HUES48 (cell line): ENCODE data around the gene TTC13.

Experiments
- H3K27ac ChIP-seq: one replicate; pipeline ENCODE4 v1.7.0; 2013; ENCODE audit warnings: low read depth, low read length, inconsistent platforms
- H3K27me3 ChIP-seq: 2 replicates; pipeline ENCODE4 v1.6.1; 2013; ENCODE audit warnings: mild to moderate bottlenecking, low read length; ENCODE audit not compliant: control insufficient read depth, insufficient read depth
- H3K36me3 ChIP-seq: 2 replicates; pipeline ENCODE4 v1.6.1; 2013; ENCODE audit warnings: low read length; ENCODE audit not compliant: control insufficient read depth, insufficient read depth
- H3K4me1 ChIP-seq: 2 replicates; pipeline ENCODE4 v1.6.1; 2013; ENCODE audit warnings: mild to moderate bottlenecking, low read length; ENCODE audit not compliant: control insufficient read depth, insufficient read depth
- H3K4me3 ChIP-seq: 2 replicates; pipeline ENCODE4 v1.5.1; 2013; ENCODE audit warnings: mild to moderate bottlenecking, low read depth, low read length
- H3K9ac ChIP-seq: 2 replicates; pipeline ENCODE4 v1.6.1; 2013; ENCODE audit warnings: mild to moderate bottlenecking, low read depth, low read length, moderate library complexity
- H3K9me3 ChIP-seq: 2 replicates; pipeline ENCODE4 v1.6.1; 2013; ENCODE audit warnings: low read length; ENCODE audit not compliant: control insufficient read depth, insufficient read depth

TTC13 gene

DNA sequence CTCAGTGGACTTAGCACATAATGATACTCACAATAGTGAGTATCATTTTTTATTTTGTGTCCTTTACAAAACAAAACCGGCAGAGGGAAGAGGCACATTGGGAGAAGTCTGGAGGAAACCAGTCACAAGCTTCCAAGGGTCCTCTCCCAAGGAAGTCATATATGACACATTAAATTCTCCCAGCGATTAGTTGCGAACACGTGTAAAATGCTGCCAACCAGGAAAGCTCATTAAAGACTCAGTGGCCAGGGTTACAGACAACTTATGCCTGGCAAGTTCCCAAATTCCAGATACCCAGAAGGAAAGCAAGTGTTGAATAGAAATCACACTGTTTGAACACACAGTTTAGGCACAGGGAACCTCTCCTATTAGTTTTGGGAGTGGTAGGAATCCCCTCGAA lies 52.5 kb downstream of the TTC13 start:
- H3K27ac ChIP-seq = no peak overlapping the region
- no peak overlapping the region for H3K4me3 ChIP-seq
- no peaks in the 10 kb centered on the region for H3K4me1 ChIP-seq
- H3K9me3 ChIP-seq = no peaks in the 10 kb centered on the region
- peaks cover 35% of the 10 kb centered on the region for H3K36me3 ChIP-seq
- H3K9ac ChIP-seq = no peak overlapping the region
- no peaks in the 10 kb centered on the region for H3K27me3 ChIP-seq

DNA sequence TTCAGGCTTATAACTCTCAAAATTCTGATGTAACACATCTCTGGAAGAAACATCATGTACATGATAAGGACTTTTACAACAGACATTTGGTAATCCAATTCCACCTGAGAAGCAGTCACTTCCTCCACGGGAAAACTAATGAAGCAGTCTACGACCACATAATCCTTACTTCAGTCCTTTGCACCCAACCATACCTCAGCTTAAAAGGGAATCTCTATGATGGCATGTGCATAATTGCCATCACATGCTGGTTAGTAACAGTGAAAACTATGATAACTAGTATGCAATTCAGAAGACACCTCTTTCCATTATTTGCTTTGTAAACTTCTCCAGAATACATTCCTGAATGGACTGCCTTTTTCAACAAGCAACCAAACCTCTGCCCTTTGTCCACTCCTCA lies 53.1 kb downstream of the TTC13 start:
- Histone ChIP-seq H3K36me3 (peaks cover 31% of the 10 kb centered on the region), H3K27ac (no peak overlapping the region), H3K9me3 (no peaks in the 10 kb centered on the region), H3K4me3 (no peak overlapping the region), H3K27me3 (no peaks in the 10 kb centered on the region), H3K4me1 (no peaks in the 10 kb centered on the region), H3K9ac (no peak overlapping the region)

DNA sequence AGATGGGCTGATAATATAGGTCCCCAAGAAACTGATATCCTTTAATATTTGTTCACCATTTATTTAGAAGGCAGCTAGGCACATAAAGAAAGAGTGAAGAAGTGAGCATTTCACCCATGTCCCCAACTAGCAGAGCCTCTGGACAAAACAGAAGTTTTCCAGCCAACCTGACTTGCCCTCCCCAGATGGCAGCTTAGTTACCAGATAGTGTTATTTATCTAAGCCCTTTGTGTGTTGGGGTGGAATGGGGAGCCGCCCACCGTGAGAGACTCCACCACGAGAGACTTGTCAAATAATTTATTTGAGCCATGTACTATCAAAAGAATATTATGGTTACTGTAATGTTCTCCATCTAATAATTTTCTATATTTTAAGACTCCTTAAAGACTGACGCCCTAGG lies 55.5 kb downstream of the TTC13 start:
- Histone ChIP-seq H3K4me1 (no peaks in the 10 kb centered on the region), H3K4me3 (no peak overlapping the region), H3K27me3 (no peaks in the 10 kb centered on the region), H3K9me3 (no peaks in the 10 kb centered on the region), H3K27ac (no peak overlapping the region), H3K36me3 (peaks cover 39% of the 10 kb centered on the region), H3K9ac (no peak overlapping the region)

DNA sequence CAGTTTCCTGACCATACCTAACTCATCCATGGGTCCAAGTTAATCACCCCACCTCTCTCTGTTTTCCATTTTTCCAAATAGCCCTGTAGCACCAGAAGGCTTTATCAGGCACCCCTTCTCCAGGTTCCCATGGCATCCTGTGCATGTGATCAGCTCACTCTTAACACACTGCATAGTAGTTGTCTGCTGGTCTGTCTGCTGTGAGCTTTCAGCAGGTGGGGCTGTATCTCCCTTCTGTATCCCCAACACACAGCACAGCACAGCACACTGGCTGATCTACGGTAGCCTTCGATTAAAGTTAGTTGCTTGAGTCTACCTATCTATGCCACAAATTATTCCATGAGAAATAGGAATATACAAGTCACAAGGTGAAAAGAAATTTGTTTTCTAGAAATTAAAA lies 56.0 kb downstream of the TTC13 start:
- no peaks in the 10 kb centered on the region for H3K4me1 ChIP-seq
- peaks cover 38% of the 10 kb centered on the region for H3K36me3 ChIP-seq
- H3K4me3 ChIP-seq = no peak overlapping the region
- H3K27me3 ChIP-seq = no peaks in the 10 kb centered on the region
- H3K9ac ChIP-seq = no peak overlapping the region
- H3K9me3 ChIP-seq = no peaks in the 10 kb centered on the region
- no peak overlapping the region for H3K27ac ChIP-seq

DNA sequence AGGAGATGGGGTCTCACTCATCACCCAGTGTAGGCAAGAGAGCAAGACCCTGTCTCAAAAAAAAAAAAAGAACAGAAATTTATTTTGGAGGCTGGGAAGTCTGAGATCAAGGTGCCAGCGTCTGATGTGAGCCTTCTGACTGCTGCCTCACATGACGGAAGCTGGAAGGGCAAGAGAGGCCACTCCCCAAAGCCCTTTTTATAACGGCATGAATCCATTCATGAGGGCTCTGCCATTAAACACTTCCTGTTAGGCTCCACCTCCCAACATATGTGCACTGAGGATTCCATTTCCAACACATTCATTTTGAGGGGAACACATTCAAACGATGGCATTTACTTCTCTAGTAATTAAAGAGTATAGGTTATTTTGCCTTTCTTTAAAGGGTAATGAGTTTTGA lies 59.5 kb downstream of the TTC13 start:
- Histone ChIP-seq H3K4me1 (no peaks in the 10 kb centered on the region), H3K27ac (no peak overlapping the region), H3K9ac (no peak overlapping the region), H3K27me3 (no peaks in the 10 kb centered on the region), H3K36me3 (peaks cover 29% of the 10 kb centered on the region), H3K4me3 (no peak overlapping the region), H3K9me3 (no peaks in the 10 kb centered on the region)

DNA sequence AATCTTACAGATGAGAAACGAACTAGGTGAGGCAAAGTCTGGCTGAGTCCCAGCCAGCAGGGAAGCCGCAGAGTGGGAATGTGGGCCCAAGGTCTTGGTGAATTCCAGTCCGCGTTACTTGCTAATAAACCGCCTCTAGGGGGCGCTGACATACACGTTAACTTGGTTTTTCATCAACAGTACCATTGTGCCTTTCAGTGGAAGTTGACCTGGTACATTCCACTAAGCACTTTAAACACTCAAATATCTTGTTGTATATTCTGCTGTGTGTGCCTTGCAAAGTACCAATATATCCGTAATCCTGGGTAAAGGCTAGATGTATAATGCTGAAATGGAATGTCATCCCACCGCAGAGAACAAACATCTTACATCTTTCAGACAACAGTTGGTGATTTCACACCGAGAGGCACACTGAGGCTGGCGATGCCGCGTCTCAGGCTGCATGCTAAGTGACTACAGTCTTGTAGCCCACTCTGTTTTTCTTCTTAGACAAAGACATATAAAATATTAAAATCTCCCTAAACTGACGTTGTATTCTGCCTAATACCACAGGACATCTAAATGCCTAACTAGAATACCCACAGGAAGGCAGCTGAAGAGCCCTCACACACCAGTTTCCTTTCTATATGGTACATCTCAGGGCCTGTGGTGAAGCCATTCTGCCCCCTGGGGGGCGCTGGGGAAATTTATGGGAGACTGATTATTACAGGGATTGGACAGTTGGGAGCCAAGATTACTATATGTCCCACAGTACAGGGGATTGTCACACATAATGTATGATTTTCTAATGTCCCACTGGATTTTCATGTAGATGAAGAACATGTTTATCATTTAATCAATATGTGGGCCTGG lies 61.2 kb downstream of the TTC13 start:
- H3K27me3 ChIP-seq = no peaks in the 10 kb centered on the region

DNA sequence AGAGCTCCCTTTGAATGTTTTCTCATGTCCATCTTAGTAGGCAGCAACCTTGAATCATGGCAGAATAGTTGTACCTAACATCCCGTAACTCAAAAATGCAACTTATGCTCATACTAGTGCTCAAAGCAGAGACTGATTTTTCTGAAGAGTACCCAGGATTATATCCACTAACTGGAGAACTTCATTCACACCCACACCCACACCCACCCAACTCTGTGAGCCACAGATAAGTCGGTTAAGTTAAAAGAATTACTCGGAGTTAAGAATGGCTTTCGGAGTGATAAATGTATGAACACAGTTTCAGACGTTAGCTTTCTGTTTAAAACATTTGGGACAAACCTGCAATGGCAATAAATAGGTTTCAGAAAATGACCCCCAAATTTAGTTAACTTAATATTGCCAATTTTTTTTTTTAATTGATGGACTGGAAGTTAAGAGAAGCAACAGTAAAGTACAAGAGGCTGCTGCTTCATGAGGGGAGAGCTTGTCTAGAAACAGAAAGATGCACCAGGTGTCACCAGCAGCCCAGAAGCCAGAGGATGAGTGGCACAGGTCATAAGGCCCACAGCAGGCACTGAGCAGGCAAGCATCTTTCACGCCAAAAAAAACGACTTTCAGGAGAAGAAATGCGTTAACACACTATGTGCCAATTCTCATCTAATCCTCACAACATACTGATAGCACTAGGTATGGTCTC lies 61.9 kb downstream of the TTC13 start:
- H3K27me3 ChIP-seq = no peaks in the 10 kb centered on the region
- H3K9me3 ChIP-seq = no peaks in the 10 kb centered on the region
- H3K4me3 ChIP-seq = no peak overlapping the region
- H3K36me3 ChIP-seq = peaks cover 14% of the 10 kb centered on the region
- H3K4me1 ChIP-seq = no peaks in the 10 kb centered on the region
- no peak overlapping the region for H3K27ac ChIP-seq
- H3K9ac ChIP-seq = no peak overlapping the region

More for the DNA sequence above, 61.2 kb downstream of the TTC13 start:
- Histone ChIP-seq H3K27ac (no peak overlapping the region), H3K4me1 (no peaks in the 10 kb centered on the region), H3K4me3 (no peak overlapping the region), H3K9me3 (no peaks in the 10 kb centered on the region), H3K36me3 (peaks cover 15% of the 10 kb centered on the region), H3K9ac (no peak overlapping the region)

DNA sequence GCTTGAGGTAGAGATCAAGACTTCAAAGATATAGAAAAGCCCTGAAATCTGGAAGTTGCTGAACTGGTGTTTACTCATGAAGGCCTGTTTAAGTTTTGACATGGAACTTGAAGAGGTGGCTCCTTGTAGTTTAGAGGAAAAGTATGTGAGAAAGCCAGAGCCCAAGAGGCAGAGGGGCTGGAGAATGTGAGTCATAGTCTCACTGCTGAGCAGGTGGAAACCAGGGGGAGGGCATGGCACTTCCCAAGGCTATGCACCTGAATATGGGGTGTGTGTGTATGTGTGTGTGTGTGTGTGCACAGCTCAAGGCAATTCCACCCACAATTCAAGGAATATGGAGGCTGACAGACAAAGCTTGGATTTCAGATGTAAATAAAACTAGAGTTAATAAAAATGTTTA lies 63.6 kb downstream of the TTC13 start:
- Histone ChIP-seq H3K27me3 (no peaks in the 10 kb centered on the region), H3K36me3 (peaks cover 11% of the 10 kb centered on the region; the same call in 1 of the 2 replicates), H3K9me3 (no peaks in the 10 kb centered on the region), H3K27ac (no peak overlapping the region), H3K4me3 (no peak overlapping the region), H3K9ac (no peak overlapping the region), H3K4me1 (no peaks in the 10 kb centered on the region)

DNA sequence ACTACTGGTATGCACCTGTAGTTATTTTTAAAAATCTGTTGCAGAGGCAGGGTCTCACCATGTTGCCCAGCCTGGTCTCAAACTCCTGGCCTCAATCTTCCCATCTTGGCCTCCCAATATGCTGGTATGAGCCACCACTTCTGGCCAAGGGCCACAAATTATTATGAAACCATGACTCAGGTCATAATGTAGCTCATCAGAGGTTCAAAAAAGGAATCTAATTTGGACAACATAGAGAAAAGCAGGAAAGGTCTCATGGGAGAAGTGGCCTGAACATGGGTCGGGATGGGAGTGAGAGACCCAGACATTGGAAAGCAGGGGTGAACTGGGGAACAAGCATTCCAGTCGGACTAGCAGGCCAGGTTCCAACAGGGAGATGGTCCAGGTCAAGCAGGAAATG lies 65.2 kb downstream of the TTC13 start:
- no peaks in the 10 kb centered on the region for H3K4me1 ChIP-seq
- H3K4me3 ChIP-seq = no peak overlapping the region
- no peaks in the 10 kb centered on the region for H3K27me3 ChIP-seq
- H3K9me3 ChIP-seq = no peaks in the 10 kb centered on the region
- no peak overlapping the region for H3K27ac ChIP-seq
- H3K9ac ChIP-seq = no peak overlapping the region
- peaks cover 5% of the 10 kb centered on the region; the same call in 1 of the 2 replicates for H3K36me3 ChIP-seq

DNA sequence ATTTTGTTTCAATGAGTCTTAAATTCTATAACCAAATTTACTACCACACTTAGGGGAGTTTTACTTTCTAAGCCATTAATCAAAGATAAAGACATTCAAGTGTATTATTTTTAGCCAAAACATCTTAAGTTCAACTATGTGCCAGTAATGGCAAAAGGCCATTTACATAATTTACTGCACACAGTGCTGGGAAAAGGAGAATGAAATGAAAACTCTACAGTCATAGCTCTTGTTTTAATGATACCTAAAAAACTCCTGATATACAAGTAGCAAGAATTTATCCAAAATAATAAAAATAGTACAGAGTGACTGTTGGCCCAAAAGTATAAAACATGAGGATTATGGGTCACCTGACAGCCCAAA lies 67.9 kb downstream of the TTC13 start:
- Histone ChIP-seq H3K36me3 (peaks cover 12% of the 10 kb centered on the region), H3K4me3 (no peak overlapping the region), H3K4me1 (no peaks in the 10 kb centered on the region)

DNA sequence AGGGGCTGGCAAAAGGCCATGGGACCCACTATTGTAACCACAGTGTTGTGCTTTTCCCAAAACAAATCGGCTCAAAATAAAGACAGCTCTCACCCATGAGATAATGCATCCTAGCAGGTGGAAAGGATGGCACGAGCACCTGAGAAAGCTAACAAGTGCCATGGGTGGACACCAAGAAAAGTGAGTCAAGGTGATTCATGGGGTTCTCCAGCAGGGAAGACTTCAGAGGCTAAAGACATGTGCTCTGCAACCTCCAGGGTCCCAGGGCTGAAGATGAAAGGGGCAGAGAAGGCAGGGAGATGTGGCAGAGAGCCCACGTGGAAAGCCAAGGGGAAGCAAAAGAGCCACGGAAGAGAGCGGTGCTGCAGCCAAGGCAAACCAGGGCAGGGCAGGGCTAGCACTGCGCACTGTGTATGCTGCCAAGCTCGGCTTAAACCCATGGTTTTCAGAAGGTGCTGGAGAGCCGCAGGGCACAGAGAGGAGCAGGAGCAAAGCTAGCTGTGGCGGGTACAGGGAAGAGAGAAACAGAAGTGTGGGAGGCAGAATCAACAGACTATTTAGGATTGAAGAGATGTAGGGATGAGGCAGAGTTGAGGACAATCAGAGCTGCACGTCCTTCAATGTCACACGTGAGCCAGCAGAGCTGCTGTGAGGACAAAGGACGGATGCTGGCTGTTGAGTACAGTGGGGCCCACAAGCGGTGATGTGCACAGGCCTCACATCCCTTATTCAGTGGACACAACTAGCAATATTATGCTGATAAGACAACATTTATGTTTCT lies 68.5 kb downstream of the TTC13 start:
- Histone ChIP-seq H3K9ac (no peak overlapping the region), H3K27me3 (no peaks in the 10 kb centered on the region), H3K9me3 (no peaks in the 10 kb centered on the region), H3K27ac (no peak overlapping the region), H3K4me1 (no peaks in the 10 kb centered on the region), H3K4me3 (no peak overlapping the region), H3K36me3 (peaks cover 13% of the 10 kb centered on the region)

More for the DNA sequence above, 67.9 kb downstream of the TTC13 start:
- no peak overlapping the region for H3K9ac ChIP-seq
- H3K27ac ChIP-seq = no peak overlapping the region
- H3K9me3 ChIP-seq = no peaks in the 10 kb centered on the region
- no peaks in the 10 kb centered on the region for H3K27me3 ChIP-seq
